Mesodermal cell (in vitro differentiated cells): Measurements from ENCODE around the gene CMTM1.

Source experiments
- H3K27ac ChIP-seq: 2 replicates; pipeline ENCODE4 v1.7.0; 2013; ENCODE audit warnings: mild to moderate bottlenecking, low read depth, low read length, moderate library complexity; ENCODE audit not compliant: severe bottlenecking
- H3K36me3 ChIP-seq: 2 replicates; pipeline ENCODE4 v1.7.1; 2013; ENCODE audit warnings: mild to moderate bottlenecking, low read length, moderate library complexity; ENCODE audit not compliant: control insufficient read depth, insufficient read depth
- H3K4me1 ChIP-seq: one replicate; pipeline ENCODE4 v1.7.1; 2013; ENCODE audit warnings: mild to moderate bottlenecking, low read length; ENCODE audit not compliant: insufficient read depth, control insufficient read depth, poor library complexity, severe bottlenecking
- H3K4me3 ChIP-seq: 2 replicates; pipeline ENCODE4 v1.7.0; 2013; ENCODE audit warnings: low read length, control low read depth, mild to moderate bottlenecking; ENCODE audit not compliant: insufficient read depth, poor library complexity, severe bottlenecking; ENCODE audit errors: extremely low read depth
- H3K9me3 ChIP-seq: 2 replicates; pipeline ENCODE4 v1.7.1; 2013; ENCODE audit warnings: mild to moderate bottlenecking, low read length, moderate library complexity; ENCODE audit not compliant: control insufficient read depth
- WGBS, 2 experiments: methylation state at CpG; one replicate each; pipeline ENCODE4 v1.1.5; 2013; ENCODE audit warnings: missing lambda C conversion rate in 2 of 2; ENCODE audit not compliant: insufficient coverage in 2 of 2; 5-methylcytosine and 5-hydroxymethylcytosine counted together

The CMTM1 gene

GRCh38 chr16:66551348-66551759 is 14.9 kb upstream of the CMTM1 start:
- H3K4me3 ChIP-seq, result no peak overlapping the region
- peaks cover 3% of the 10 kb centered on the region for H3K36me3 ChIP-seq
- peaks cover 6% of the 10 kb centered on the region for H3K9me3 ChIP-seq
- no peak overlapping the region for H3K27ac ChIP-seq
- H3K4me1 ChIP-seq, result no peaks in the 10 kb centered on the region
- 88 to 97% methylated on average over 5 to 6 of the region's 6 CpGs for WGBS, 2 experiments

GRCh38 chr16:66551788-66552285 is 14.4 kb upstream of the CMTM1 start:
- no peaks in the 10 kb centered on the region for H3K4me1 ChIP-seq
- 81 to 83% methylated on average over 4 to 5 of the region's 8 CpGs for WGBS, 2 experiments
- peaks cover 6% of the 10 kb centered on the region for H3K9me3 ChIP-seq
- H3K27ac ChIP-seq, result no peak overlapping the region
- peak overlapping the region; percentile 34 for H3K4me3 ChIP-seq
- peaks cover 3% of the 10 kb centered on the region for H3K36me3 ChIP-seq

- H3K4me3 ChIP-seq, result peak within 1 kb of the TSS; percentile 34
- 29 to 33% methylated on average over 51 to 63 of the region's 63 CpGs for WGBS, 2 experiments
- H3K4me1 ChIP-seq, result no peaks in the 10 kb centered on the region
- H3K27ac ChIP-seq, result no peak within 1 kb of the TSS
- peaks cover 2% of the 10 kb centered on the region for H3K36me3 ChIP-seq
- H3K9me3 ChIP-seq, result peaks cover 6% of the 10 kb centered on the region
These were observed 13.7 kb upstream of the CMTM1 start, which contains the start of gene CKLF for GRCh38 chr16:66552286-66553177. TSS of gene CKLF (plus strand) at chr16:66552576. CDS start at chr16:66552716, 140 bp downstream.

GRCh38 chr16:66553223-66553622 is 13.0 kb upstream of the CMTM1 start:
- H3K4me1 ChIP-seq, result no peaks in the 10 kb centered on the region
- H3K9me3 ChIP-seq, result peaks cover 6% of the 10 kb centered on the region
- 90 to 94% methylated on average over 5 to 8 of the region's 8 CpGs for WGBS, 2 experiments
- no peak overlapping the region for H3K27ac ChIP-seq
- H3K4me3 ChIP-seq, result no peak overlapping the region
- H3K36me3 ChIP-seq, result no peaks in the 10 kb centered on the region

GRCh38 chr16:66554021-66554420 is 12.2 kb upstream of the CMTM1 start:
- H3K4me3 ChIP-seq, result no peak overlapping the region
- 97% methylated on average over 3 of the region's 3 CpGs for WGBS, 2 experiments

GRCh38 chr16:66554495-66554894 is 11.7 kb upstream of the CMTM1 start:
- no peaks in the 10 kb centered on the region for H3K36me3 ChIP-seq
- 92 to 98% methylated on average over 5 to 6 of the region's 6 CpGs for WGBS, 2 experiments

More at GRCh38 chr16:66554021-66554420, 12.2 kb upstream of the CMTM1 start:
- H3K36me3 ChIP-seq, result no peaks in the 10 kb centered on the region
- H3K27ac ChIP-seq, result no peak overlapping the region
- no peaks in the 10 kb centered on the region for H3K4me1 ChIP-seq
- peaks cover 6% of the 10 kb centered on the region for H3K9me3 ChIP-seq

GRCh38 chr16:66560107-66560506 is 6.1 kb upstream of the CMTM1 start:
- no peak overlapping the region for H3K4me3 ChIP-seq
- peaks cover 5% of the 10 kb centered on the region for H3K4me1 ChIP-seq
- no peak overlapping the region for H3K27ac ChIP-seq
- H3K9me3 ChIP-seq, result no peaks in the 10 kb centered on the region
- peaks cover 3% of the 10 kb centered on the region for H3K36me3 ChIP-seq
- WGBS, 2 experiments, result 80 to 91% methylated on average over 1 of the region's 1 CpG

More at GRCh38 chr16:66554495-66554894, 11.7 kb upstream of the CMTM1 start:
- H3K4me1 ChIP-seq, result no peaks in the 10 kb centered on the region
- H3K27ac ChIP-seq, result no peak overlapping the region
- no peak overlapping the region for H3K4me3 ChIP-seq
- peaks cover 6% of the 10 kb centered on the region for H3K9me3 ChIP-seq

GRCh38 chr16:66561381-66562080 is 4.7 kb upstream of the CMTM1 start:
- Histone ChIP-seq H3K27ac (no peak overlapping the region), H3K9me3 (no peaks in the 10 kb centered on the region), H3K4me3 (no peak overlapping the region), H3K36me3 (peaks cover 11% of the 10 kb centered on the region), H3K4me1 (peaks cover 12% of the 10 kb centered on the region)
- WGBS, 2 experiments, result no CpG with 5 or more reads among the region's 3 CpGs

GRCh38 chr16:66562409-66562808 is 3.8 kb upstream of the CMTM1 start:
- Histone ChIP-seq H3K27ac (no peak overlapping the region), H3K36me3 (peaks cover 17% of the 10 kb centered on the region), H3K9me3 (no peaks in the 10 kb centered on the region), H3K4me1 (peaks cover 12% of the 10 kb centered on the region), H3K4me3 (no peak overlapping the region)
- 100% methylated on average over 1 of the region's 1 CpG; no CpG with 5 or more reads in 1 of the 2 experiments for WGBS, 2 experiments

GRCh38 chr16:66562986-66563385 is 3.3 kb upstream of the CMTM1 start:
- 86% methylated on average over 1 of the region's 2 CpGs; no CpG with 5 or more reads in 1 of the 2 experiments for WGBS, 2 experiments
- Histone ChIP-seq H3K4me3 (no peak overlapping the region), H3K4me1 (peaks cover 12% of the 10 kb centered on the region), H3K27ac (no peak overlapping the region), H3K36me3 (peaks cover 17% of the 10 kb centered on the region), H3K9me3 (no peaks in the 10 kb centered on the region)
